DOHH2 (cell line): Measurements from ENCODE around the gene EEFSEC.

Experiments
- H3F3A ChIP-seq: fragments of 200-600 bp; sonication (generic), shearing (Covaris generic); 2 replicates; pipeline ENCODE4 v1.6.0; 2016; ENCODE audit warnings: antibody characterized with exemption, mild to moderate bottlenecking; ENCODE audit not compliant: control insufficient read depth, insufficient read depth
- H3K27ac ChIP-seq: fragments of 200-600 bp; sonication (generic); 2 replicates; pipeline ENCODE4 v1.5.1; 2014; ENCODE audit warnings: low read depth, mild to moderate bottlenecking, low read length, moderate library complexity
- H3K27me3 ChIP-seq: fragments of 200-600 bp; sonication (generic); 2 replicates; pipeline ENCODE4 v1.6.1; 2014; ENCODE audit warnings: mild to moderate bottlenecking, low read length, mixed read lengths; ENCODE audit not compliant: control insufficient read depth
- H3K36me3 ChIP-seq: fragments of 200-600 bp; sonication (generic); 2 replicates; pipeline ENCODE4 v1.6.1; 2014; ENCODE audit warnings: mild to moderate bottlenecking, low read length, moderate library complexity, mixed read lengths; ENCODE audit not compliant: control insufficient read depth
- H3K4me1 ChIP-seq: fragments of 200-600 bp; sonication (generic); 2 replicates; pipeline ENCODE4 v1.6.1; 2014; ENCODE audit warnings: mild to moderate bottlenecking, low read length, mixed read lengths; ENCODE audit not compliant: control insufficient read depth
- H3K4me2 ChIP-seq: fragments of 200-600 bp; sonication (generic); 2 replicates; pipeline ENCODE4 v1.6.0; 2014; ENCODE audit warnings: mild to moderate bottlenecking, low read length, moderate library complexity
- H3K4me3 ChIP-seq: fragments of 200-600 bp; sonication (generic); 2 replicates; pipeline ENCODE4 v1.5.1; 2014; ENCODE audit warnings: mild to moderate bottlenecking, low read length, mixed read lengths
- H3K79me2 ChIP-seq: fragments of 200-600 bp; sonication (generic); 2 replicates; pipeline ENCODE4 v1.6.1; 2014; ENCODE audit warnings: mild to moderate bottlenecking, low read length, mixed read lengths; ENCODE audit not compliant: control insufficient read depth
- H3K9me2 ChIP-seq: fragments of 200-600 bp; sonication (generic); replicated peaks from 2 replicates; pipeline ENCODE4 v1.6.1; 2014; ENCODE audit warnings: mild to moderate bottlenecking, low read length, mixed read lengths; ENCODE audit not compliant: control insufficient read depth
- H3K9me3 ChIP-seq: fragments of 200-600 bp; sonication (generic); 2 replicates; pipeline ENCODE4 v1.6.1; 2014; ENCODE audit warnings: antibody characterized with exemption, low read length, mixed read lengths; ENCODE audit not compliant: control insufficient read depth, insufficient read depth
- H4K20me1 ChIP-seq: fragments of 200-600 bp; sonication (generic); 2 replicates; pipeline ENCODE4 v1.6.0; 2014; ENCODE audit warnings: low read depth, mild to moderate bottlenecking, antibody characterized with exemption, low read length, moderate library complexity; ENCODE audit not compliant: control insufficient read depth, insufficient read depth
- CTCF ChIP-seq: fragments of 200-600 bp; sonication (generic); IDR thresholded peaks from one replicate; pipeline ENCODE4 v1.5.1; 2014; ENCODE audit warnings: antibody characterized with exemption, mild to moderate bottlenecking, low read depth, low read length; ENCODE audit not compliant: poor library complexity, severe bottlenecking
- EZH2phosphoT487 ChIP-seq: fragments of 200-600 bp; sonication (generic); IDR thresholded peaks from 2 replicates; pipeline ENCODE4 v1.6.1; 2017; ENCODE audit warnings: borderline replicate concordance, mild to moderate bottlenecking, antibody characterized with exemption, low read length, moderate library complexity, mixed read lengths

Gene EEFSEC

GRCh38 chr3:128217702-128218547, 64.6 kb downstream of the EEFSEC start:
- H3K4me2 ChIP-seq, result no peak overlapping the region
- TF ChIP-seq EZH2phosphoT487, result no peak
- no peak for TF ChIP-seq CTCF

GRCh38 chr3:128218548-128219257, 65.4 kb downstream of the EEFSEC start:
- peaks cover 4% of the 10 kb centered on the region; the same call in 1 of the 2 replicates for H3K9me3 ChIP-seq
- no peaks in the 10 kb centered on the region for H4K20me1 ChIP-seq
- no peak overlapping the region for H3K27ac ChIP-seq
- H3K27me3 ChIP-seq, result no peaks in the 10 kb centered on the region
- TF ChIP-seq CTCF (no peak), EZH2phosphoT487 (no peak)
- H3K4me1 ChIP-seq, result no peaks in the 10 kb centered on the region
- H3F3A ChIP-seq, result no peaks in the 10 kb centered on the region
- H3K9me2 ChIP-seq, result no peaks in the 10 kb centered on the region
- no peak overlapping the region for H3K4me3 ChIP-seq
- no peaks in the 10 kb centered on the region for H3K79me2 ChIP-seq
- H3K4me2 ChIP-seq, result no peak overlapping the region
- no peaks in the 10 kb centered on the region; the same call in 1 of the 2 replicates for H3K36me3 ChIP-seq

More at GRCh38 chr3:128217702-128218547, 64.6 kb downstream of the EEFSEC start:
- H3F3A ChIP-seq, result no peaks in the 10 kb centered on the region
- no peaks in the 10 kb centered on the region for H4K20me1 ChIP-seq
- H3K79me2 ChIP-seq, result peaks cover 5% of the 10 kb centered on the region; the same call in 1 of the 2 replicates
- H3K27me3 ChIP-seq, result no peaks in the 10 kb centered on the region
- H3K4me1 ChIP-seq, result no peaks in the 10 kb centered on the region
- no peaks in the 10 kb centered on the region; the same call in 1 of the 2 replicates for H3K36me3 ChIP-seq
- peaks cover 2% of the 10 kb centered on the region; the same call in 1 of the 2 replicates for H3K9me3 ChIP-seq
- no peaks in the 10 kb centered on the region for H3K9me2 ChIP-seq
- H3K4me3 ChIP-seq, result no peak overlapping the region
- H3K27ac ChIP-seq, result no peak overlapping the region

- Histone ChIP-seq H4K20me1 (no peaks in the 10 kb centered on the region; the same call in 1 of the 2 replicates), H3K9me3 (peaks cover 4% of the 10 kb centered on the region; the same call in 1 of the 2 replicates), H3K4me3 (no peak overlapping the region), H3K27ac (no peak overlapping the region), H3K4me2 (no peak overlapping the region), H3K36me3 (no peaks in the 10 kb centered on the region; the same call in 1 of the 2 replicates), H3K27me3 (no peaks in the 10 kb centered on the region), H3K4me1 (no peaks in the 10 kb centered on the region), H3F3A (no peaks in the 10 kb centered on the region), H3K9me2 (no peaks in the 10 kb centered on the region), H3K79me2 (no peaks in the 10 kb centered on the region)
- TF ChIP-seq EZH2phosphoT487 (no peak), CTCF (no peak)
Observed at GRCh38 chr3:128221328-128221727, 68.0 kb downstream of the EEFSEC start.
